CD4-positive, alpha-beta T cell treated with Interleukin-4 for 4 hours (primary cell): ENCODE results near the gene UTF1.
A peak's percentile ranks its signal among the peaks of the same experiment; 100 is the strongest.
"Not testable (repeated sequence)": the region's sequence is repeated elsewhere in the genome, so short reads cannot be mapped to it uniquely, and the experiment has no call there.

Experiments used
- DNase-seq: peaks from one replicate; pipeline ENCODE4 v3.0.0-alpha.2; 2020

UTF1 gene

DNA sequence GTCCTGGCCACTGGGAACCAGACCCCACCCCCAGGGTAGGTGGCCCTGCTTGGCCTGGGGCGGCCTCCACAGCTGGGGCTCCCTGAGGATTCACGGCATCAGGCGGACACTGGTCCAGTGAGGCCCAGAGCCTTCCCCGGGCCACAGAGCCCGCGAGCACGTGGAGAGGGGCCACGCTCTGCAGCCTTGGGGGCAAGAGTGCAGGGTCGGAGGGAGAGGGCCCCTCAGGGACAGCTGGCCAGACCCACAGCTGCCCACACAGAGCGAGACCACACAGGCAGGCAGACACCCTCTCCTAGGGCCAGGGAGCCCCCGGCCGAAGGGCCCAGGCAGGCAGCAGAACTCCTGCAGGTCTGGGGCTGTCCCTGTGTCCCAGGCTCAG lies 18.3 kb downstream of the UTF1 start:
- DNase-seq = no peak

DNA sequence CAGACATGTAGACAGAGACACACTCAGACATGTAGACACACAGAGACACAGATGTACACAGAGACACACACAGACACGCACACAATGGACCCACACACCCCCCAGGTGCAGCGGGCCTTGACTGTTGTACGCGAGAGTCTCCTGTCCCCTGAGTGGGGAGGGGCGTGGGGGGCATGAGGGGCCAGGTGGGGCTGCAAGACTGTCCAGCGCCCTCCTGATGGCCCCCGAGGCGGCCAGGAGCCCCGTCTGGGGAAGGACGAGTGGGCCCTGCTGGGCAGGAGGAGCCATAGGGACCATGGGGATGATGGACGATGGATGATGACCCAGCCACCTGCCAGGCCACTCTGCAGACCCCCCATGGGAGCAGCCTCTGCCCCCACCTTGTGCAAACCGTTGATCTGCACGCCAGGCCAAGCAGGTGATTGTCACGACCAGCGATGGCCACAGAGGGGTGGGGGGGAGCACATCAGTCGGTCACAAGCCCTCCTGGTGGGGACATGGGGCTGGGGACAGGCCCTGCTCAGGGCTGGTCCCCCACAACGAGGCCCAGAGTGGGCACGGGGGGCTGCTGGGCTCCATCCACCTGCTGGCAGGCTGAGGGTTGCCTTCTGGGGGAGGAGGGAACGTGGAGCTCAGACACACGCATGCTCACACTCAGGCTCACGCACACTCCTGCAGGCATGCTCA lies 19.2 kb downstream of the UTF1 start:
- DNase-seq = no peak

GRCh38 chr10:133249975-133250754 lies 20.1 kb downstream of the UTF1 start:
- DNase-seq = no peak

GRCh38 chr10:133251388-133252222 lies 21.6 kb downstream of the UTF1 start:
- no peak for DNase-seq

DNA sequence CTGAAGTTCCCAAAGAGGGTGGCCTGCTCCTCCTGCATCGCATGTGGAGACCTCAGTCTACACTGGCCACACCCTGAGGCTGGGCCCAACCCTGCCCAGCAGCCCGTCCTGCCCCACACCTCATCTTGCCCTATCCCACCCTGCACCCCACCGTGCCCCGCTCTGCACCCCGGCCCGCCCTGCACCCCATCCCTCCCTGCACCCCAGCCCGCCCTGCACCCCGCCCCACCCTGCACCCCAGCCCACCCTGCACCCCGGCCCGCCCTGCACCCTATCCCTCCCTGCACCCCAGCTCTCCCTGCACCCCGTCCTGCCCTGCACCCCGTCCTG lies 22.2 kb downstream of the UTF1 start:
- no peak for DNase-seq

GRCh38 chr10:133253361-133253955 lies 23.4 kb downstream of the UTF1 start:
- no peak for DNase-seq

GRCh38 chr10:133254421-133255120 lies 24.6 kb downstream of the UTF1 start:
- no peak for DNase-seq

DNA sequence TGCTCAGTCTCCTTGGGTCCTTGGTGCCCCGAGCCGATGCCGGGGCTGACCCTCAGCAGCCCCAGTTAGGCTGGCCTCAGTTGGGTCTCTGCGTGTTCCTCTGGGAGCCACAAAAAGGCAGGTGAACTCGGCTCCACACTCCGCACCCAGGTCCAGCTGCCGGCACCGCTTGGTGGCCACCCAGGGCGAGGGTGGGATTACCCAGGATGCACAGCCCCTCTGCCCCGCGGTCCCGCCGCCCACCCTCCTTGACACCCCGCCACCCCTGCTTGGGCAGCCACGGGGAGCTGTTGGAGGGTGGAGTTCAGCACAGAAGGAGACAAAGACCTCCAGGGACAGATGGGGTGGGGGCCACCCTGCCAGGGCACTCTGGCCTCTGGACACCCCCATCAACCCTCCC lies 25.3 kb downstream of the UTF1 start:
- DNase-seq = no peak

DNA sequence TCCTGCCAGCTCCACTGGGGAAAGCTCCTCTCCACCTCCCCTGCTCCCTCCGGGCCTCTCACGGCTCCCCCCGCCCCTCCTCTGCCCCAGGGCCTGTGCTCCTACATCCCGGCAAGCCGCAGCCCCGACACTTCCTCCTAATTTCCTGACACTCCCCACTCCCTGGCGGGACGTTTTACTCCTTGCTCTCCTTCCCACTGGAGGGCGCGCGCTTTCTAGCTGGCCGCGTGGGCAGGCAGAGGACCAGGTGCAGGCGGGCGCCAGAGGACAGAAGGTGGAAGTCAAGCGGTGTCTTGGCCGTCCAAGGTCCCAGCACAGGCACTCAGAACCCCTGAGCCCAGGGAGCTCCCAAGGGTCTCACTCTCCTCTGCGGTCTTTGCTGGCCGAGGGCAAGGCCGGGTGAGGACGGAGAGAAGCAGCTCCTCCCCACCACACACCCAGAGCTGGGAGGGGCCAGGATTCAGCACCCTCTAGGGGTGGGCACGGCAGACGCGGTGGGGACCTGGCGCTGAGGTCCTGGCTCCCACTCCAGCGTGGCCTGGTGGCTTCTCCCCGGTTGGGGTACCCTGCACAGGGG lies 27.6 kb downstream of the UTF1 start:
- no peak for DNase-seq

DNA sequence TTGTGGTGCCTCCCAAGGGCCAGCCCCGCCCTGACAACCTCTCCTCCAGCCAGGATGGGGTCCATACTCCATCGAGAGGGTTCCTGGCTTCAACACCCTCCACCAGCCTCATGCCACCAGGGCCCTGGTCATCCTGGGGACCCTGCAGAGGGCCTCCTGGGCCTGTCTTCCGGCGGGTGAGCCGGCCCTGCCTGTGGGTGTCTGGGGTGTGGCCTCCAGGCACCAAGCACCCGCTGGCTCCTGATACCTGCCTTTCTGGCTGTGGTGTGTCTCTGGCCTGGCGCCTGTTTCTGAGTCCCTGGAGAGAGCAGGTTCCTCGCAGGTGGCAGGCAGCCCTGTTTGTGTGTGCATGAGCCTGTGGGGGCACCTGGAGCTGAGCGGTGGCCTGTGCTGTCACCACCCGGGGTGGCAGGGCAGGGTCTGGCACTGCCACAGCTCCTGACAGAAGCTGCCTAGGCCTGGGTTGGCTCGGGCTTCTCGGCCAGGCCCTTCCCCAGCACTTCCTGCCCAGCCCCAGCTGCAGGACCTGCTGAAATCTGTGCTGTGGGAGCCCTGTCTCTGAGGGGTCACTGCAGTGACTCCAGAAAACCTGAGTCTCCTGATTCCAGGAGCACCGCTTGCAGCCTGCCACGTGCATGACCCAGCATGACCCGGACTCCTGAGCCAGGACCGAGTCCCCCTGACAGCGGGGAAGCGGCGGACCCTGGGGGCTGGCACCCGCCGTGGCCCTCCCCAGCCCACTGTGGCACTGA lies 28.2 kb downstream of the UTF1 start:
- peak; percentile 48 for DNase-seq

- peak; percentile 98 for DNase-seq
These were observed 29.0 kb downstream of the UTF1 start for GRCh38 chr10:133258818-133259601.

DNA sequence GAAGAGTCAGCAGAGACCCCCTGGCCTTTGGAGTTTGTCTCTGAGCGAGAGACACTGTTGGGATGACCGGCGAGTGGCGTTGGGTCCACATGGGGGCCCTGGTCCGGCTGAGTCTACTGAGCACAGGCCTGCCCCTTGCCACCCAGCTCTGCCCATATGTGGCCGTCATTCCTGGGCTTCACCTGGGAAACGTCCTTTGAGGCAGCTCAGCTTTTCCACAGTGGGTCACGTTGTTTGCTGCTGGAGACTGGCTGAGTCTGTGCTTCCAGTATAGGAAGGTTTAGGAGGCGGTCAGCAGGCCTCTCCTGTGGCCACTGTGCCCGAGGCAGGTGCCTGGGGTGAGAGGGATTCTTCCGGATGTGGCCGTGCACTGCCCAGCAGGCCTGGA lies 29.6 kb downstream of the UTF1 start:
- DNase-seq = no peak

DNA sequence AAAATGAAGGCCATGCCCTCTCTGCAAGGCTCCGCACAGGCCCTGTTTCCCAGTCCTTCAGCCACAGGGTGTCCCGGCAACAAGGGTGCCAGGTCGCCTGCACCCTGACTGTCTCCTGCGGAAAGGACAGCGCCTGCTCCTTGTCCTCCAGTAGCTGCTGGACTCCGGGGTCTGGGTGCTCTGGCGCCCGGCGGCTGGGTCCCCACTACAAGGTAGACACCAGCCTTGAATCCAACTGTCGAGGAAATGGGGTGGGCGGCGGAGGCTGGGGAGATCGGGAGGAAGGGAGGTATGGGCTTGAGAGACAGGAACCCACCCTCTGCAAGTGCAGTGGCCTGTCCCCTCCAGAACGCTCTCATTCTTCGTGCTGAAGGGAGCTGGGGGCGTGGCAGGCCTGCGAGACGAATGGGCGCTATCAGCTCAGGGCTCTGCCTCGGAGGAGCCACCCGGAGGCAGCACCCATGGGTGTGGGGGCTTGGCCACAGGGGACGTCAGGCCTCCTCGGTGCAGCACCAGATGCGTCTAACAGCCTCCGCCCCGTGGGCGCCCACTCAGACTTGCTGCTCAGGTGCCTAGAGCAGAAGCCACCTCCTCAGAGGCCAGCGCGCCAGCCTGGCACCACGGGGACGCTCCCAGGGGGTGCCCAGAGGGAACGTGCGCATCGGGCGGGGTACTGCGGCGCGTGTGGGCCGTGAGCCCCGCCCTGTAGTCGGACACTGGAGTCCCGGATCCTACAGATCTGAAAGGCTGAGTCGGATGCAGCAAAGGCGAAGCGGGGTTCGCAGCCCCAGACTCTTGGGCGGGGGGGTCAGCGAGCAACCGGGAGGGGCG lies 31.1 kb downstream of the UTF1 start:
- peak; percentile 75 for DNase-seq

DNA sequence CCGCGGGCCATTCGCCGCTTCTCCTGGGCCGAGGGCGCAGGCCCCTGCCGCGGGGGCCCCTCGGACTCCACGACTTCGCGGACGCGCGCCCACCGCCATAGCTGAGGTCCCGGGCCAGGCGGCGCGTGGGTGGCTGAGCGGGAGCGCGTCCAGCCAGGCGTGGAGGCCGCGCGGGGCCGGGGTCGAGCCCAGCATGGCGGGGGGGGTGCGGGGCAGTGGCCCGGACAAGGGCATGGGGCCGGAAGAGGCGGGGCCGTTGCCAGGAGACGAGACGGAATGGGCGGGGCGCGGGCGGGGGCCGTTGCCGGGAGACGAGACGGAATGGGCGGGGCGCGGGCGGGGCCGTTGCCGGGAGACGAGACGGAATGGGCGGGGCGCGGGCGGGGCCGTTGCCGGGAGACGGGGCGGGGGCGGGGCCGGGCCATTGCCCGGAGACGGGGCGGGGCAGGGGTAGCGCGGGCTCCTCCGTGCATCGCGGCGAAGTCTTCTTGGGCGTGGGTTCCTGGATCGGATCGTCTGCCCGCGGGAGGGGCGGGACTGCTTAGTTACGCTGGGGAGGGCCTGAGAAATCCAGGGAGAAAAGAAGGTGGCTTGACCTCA lies 31.8 kb downstream of the UTF1 start:
- peak; percentile 85 for DNase-seq

GRCh38 chr10:133262696-133263095 lies 32.7 kb downstream of the UTF1 start:
- no peak for DNase-seq

GRCh38 chr10:133263674-133264073 lies 33.7 kb downstream of the UTF1 start:
- no peak for DNase-seq

- peak; percentile 74 for DNase-seq
These were observed 34.4 kb downstream of the UTF1 start for GRCh38 chr10:133264461-133264860.

- DNase-seq = not testable (repeated sequence)
These were observed 35.0 kb downstream of the UTF1 start for GRCh38 chr10:133265052-133265451.

- no peak for DNase-seq
These were observed 36.2 kb downstream of the UTF1 start for GRCh38 chr10:133266056-133266795.
